LNCaP clone FGC (cell line): ENCODE measurements around the gene GDF15.
A peak's percentile ranks its signal among the peaks of the same experiment; 100 is the strongest.

ENCODE experiments used
- DNase-seq: peaks from one replicate; pipeline ENCODE4 v3.0.0-alpha.2; 2011; ENCODE audit warnings: low read depth
- H3K4me3 ChIP-seq: 2 replicates; pipeline ENCODE4 v1.5.1; 2011; ENCODE audit warnings: mild to moderate bottlenecking, low read depth, low read length, control low read depth
- TF ChIP-seq, protein P1 (sequence below): IDR thresholded peaks from 2 replicates; pipeline ENCODE4 v1.5.1; 2012; ENCODE audit warnings: mild to moderate bottlenecking; ENCODE audit not compliant: control insufficient read depth, insufficient read depth; ENCODE audit errors: extremely low read depth

The GDF15 gene

DNA sequence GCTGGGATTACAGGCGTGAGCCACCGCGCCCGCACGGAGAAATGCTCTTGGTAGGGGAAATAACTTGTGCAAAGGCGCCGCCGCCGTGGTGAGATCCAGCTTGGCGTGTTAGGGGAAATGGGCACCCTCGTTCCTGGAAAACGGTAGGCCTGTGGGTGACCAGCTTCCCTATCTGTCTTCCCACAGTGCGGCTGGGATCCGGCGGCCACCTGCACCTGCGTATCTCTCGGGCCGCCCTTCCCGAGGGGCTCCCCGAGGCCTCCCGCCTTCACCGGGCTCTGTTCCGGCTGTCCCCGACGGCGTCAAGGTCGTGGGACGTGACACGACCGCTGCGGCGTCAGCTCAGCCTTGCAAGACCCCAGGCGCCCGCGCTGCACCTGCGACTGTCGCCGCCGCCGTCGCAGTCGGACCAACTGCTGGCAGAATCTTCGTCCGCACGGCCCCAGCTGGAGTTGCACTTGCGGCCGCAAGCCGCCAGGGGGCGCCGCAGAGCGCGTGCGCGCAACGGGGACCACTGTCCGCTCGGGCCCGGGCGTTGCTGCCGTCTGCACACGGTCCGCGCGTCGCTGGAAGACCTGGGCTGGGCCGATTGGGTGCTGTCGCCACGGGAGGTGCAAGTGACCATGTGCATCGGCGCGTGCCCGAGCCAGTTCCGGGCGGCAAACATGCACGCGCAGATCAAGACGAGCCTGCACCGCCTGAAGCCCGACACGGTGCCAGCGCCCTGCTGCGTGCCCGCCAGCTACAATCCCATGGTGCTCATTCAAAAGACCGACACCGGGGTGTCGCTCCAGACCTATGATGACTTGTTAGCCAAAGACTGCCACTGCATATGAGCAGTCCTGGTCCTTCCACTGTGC lies 2.4 kb downstream of the GDF15 start:
- TF ChIP-seq, protein P1, sequence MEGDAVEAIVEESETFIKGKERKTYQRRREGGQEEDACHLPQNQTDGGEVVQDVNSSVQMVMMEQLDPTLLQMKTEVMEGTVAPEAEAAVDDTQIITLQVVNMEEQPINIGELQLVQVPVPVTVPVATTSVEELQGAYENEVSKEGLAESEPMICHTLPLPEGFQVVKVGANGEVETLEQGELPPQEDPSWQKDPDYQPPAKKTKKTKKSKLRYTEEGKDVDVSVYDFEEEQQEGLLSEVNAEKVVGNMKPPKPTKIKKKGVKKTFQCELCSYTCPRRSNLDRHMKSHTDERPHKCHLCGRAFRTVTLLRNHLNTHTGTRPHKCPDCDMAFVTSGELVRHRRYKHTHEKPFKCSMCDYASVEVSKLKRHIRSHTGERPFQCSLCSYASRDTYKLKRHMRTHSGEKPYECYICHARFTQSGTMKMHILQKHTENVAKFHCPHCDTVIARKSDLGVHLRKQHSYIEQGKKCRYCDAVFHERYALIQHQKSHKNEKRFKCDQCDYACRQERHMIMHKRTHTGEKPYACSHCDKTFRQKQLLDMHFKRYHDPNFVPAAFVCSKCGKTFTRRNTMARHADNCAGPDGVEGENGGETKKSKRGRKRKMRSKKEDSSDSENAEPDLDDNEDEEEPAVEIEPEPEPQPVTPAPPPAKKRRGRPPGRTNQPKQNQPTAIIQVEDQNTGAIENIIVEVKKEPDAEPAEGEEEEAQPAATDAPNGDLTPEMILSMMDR, result peak; percentile 96

GRCh38 chr19:18388960-18389725 lies 3.2 kb downstream of the GDF15 start:
- peak overlapping the region; percentile 94 for H3K4me3 ChIP-seq
- TF ChIP-seq, protein P1, result no peak
- no peak for DNase-seq

More for the DNA sequence above, 2.4 kb downstream of the GDF15 start:
- peak overlapping the region; percentile 94 for H3K4me3 ChIP-seq
- no peak for DNase-seq

GRCh38 chr19:18389726-18390064 lies 3.7 kb downstream of the GDF15 start:
- DNase-seq, result no peak
- H3K4me3 ChIP-seq, result no peak overlapping the region
- TF ChIP-seq, protein P1, result no peak

GRCh38 chr19:18390065-18390907 lies 4.3 kb downstream of the GDF15 start:
- no peak for DNase-seq
- TF ChIP-seq, protein P1, result no peak

DNA sequence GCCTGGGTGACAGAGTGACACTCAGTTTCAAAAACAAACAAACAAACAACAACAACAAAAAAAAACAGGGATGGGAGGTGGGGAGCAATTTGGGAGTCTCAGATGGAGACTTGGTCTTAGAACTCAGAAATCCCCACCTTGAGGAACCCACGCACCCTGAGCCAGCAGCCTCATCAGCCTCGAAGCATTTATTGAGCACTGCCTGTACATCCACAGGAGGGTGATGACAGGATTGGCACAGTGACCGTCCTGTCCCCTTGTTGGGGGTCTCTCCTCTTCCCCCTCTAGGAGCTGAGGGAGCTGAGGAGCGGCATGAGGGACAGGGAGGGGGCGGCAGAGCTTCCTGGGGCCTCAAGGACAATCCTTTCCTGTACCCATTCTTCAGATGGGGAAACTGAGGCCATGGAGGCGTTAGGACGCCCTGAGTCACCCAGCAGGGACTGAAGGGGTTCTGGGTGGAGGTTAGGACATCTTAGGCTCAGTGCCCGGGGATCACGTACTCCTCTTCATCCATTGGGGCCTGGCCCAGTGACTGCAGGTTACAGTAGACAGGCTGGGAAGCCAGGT lies 5.6 kb downstream of the GDF15 start:
- TF ChIP-seq, protein P1, result no peak
- H3K4me3 ChIP-seq, result no peak overlapping the region
- no peak for DNase-seq

More at GRCh38 chr19:18390065-18390907, 4.3 kb downstream of the GDF15 start:
- H3K4me3 ChIP-seq, result no peak overlapping the region

DNA sequence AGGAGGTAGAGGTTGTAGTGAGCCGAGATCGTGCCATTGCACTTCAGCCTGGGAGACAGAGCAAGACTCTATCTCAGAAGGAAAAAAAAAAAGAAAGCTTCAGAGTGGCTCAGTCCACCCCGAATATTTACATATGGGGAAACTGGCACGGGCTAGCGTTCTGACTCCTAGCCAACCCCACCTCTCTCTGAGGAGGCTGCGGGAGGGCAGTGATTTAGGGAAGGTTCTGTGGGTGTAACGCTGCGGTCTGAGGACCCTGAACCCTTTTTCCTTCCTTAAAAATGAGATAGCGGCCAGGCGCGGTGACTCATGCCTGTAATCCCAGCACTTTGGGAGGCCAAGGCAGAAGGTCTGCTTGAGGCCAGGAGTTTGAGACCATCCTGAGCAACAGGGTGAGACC lies 6.5 kb downstream of the GDF15 start:
- no peak for DNase-seq
- H3K4me3 ChIP-seq, result no peak overlapping the region
- TF ChIP-seq, protein P1, result no peak
